HG03159 (cell line): ENCODE results near the gene MAML1.
A peak's percentile ranks its signal among the peaks of the same experiment; 100 is the strongest.

Source experiments
- ATAC-seq: cut with Tn5 transposase; IDR thresholded peaks from one replicate; pipeline ENCODE4 v1.9.1; 2021; ENCODE audit warnings: mild to moderate bottlenecking, moderate library complexity; ENCODE audit not compliant: unreplicated experiment

The MAML1 gene

GRCh38 chr5:179819296-179820126 is 86.9 kb downstream of the MAML1 start:
- no peak for ATAC-seq

GRCh38 chr5:179820127-179820482 is 87.5 kb downstream of the MAML1 start:
- no peak for ATAC-seq

- peak; percentile 36 for ATAC-seq
Measured at GRCh38 chr5:179820483-179821297, 88.1 kb downstream of the MAML1 start, which contains the start of gene SQSTM1. Gene SQSTM1 (plus strand): TSS chr5:179820905. CDS start chr5:179820937, 32 bp downstream.

- peak; percentile 44 for ATAC-seq
Measured at GRCh38 chr5:179821298-179822058, 88.9 kb downstream of the MAML1 start.

GRCh38 chr5:179822059-179822432 is 89.4 kb downstream of the MAML1 start:
- ATAC-seq: no peak

GRCh38 chr5:179822444-179822990 is 89.9 kb downstream of the MAML1 start:
- no peak for ATAC-seq

GRCh38 chr5:179823937-179824744 is 91.5 kb downstream of the MAML1 start:
- no peak for ATAC-seq

- ATAC-seq: no peak
Measured at GRCh38 chr5:179824745-179825112, 92.1 kb downstream of the MAML1 start.

GRCh38 chr5:179825655-179826182 is 93.1 kb downstream of the MAML1 start:
- ATAC-seq: no peak
